RWPE2 (cell line): ENCODE measurements around the gene KANSL1L.

Experiments used
- ATAC-seq: fragments of 200-7000 bp; cut with Tn5 transposase; 3 replicates; pipeline ENCODE4 v1.9.1; 2021; ENCODE audit warnings: low read depth
- DNase-seq: peaks from one replicate; pipeline ENCODE4 v3.0.0-alpha.2; 2020; ENCODE audit warnings: low spot score
- H3K27ac ChIP-seq: fragments of 450-650 bp; 2 replicates; pipeline ENCODE4 v1.5.1; 2017; ENCODE audit warnings: mild to moderate bottlenecking; ENCODE audit not compliant: poor library complexity, severe bottlenecking
- H3K27me3 ChIP-seq: fragments of 250-450 bp; sonication (Bioruptor Pico); 2 replicates; pipeline ENCODE4 v1.5.1; 2021; ENCODE audit warnings: mild to moderate bottlenecking, moderate library complexity; ENCODE audit not compliant: insufficient read depth, poor library complexity, severe bottlenecking
- H3K36me3 ChIP-seq: fragments of 250-450 bp; sonication (Bioruptor Pico); 2 replicates; pipeline ENCODE4 v1.5.1; 2020; ENCODE audit warnings: low read depth, mild to moderate bottlenecking, moderate library complexity
- H3K4me1 ChIP-seq: fragments of 250-450 bp; sonication (Bioruptor Pico); 2 replicates; pipeline ENCODE4 v1.5.1; 2021; ENCODE audit warnings: mild to moderate bottlenecking, moderate library complexity; ENCODE audit not compliant: insufficient read depth, poor library complexity, severe bottlenecking
- H3K4me3 ChIP-seq: fragments of 250-450 bp; sonication (Bioruptor Pico); 2 replicates; pipeline ENCODE4 v1.5.1; 2021; ENCODE audit warnings: mild to moderate bottlenecking, moderate library complexity; ENCODE audit not compliant: severe bottlenecking
- H3K9me3 ChIP-seq: fragments of 250-450 bp; sonication (Bioruptor Pico); 2 replicates; pipeline ENCODE4 v1.5.1; 2021; ENCODE audit warnings: mild to moderate bottlenecking, moderate library complexity; ENCODE audit not compliant: severe bottlenecking
- TF ChIP-seq, protein P1 (sequence below): fragments of 450-650 bp; IDR thresholded peaks from one replicate; pipeline ENCODE4 v1.5.1; 2017; ENCODE audit warnings: mild to moderate bottlenecking, moderate library complexity; ENCODE audit not compliant: poor library complexity, severe bottlenecking

KANSL1L gene

DNA sequence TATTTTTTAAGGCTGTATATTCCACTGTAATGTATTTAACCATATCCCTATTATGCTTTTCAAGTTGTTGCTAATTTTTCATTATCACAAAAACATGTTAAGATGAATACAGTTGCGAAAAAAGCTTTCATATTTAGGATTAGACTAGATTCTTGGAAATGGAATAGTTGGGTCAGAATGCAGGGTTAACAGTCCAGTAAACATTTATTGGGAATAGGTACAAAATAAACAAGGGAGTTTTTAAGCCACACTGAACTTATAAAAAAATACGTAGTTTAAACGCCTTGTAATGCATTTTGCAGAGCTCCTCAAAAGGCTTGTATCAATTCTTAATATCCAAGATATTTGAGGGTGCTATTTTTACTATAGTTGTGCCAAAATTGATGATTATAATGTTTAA is 133.1 kb downstream of the KANSL1L start:
- ATAC-seq (no peak), DNase-seq (no peak)
- TF ChIP-seq, protein P1, sequence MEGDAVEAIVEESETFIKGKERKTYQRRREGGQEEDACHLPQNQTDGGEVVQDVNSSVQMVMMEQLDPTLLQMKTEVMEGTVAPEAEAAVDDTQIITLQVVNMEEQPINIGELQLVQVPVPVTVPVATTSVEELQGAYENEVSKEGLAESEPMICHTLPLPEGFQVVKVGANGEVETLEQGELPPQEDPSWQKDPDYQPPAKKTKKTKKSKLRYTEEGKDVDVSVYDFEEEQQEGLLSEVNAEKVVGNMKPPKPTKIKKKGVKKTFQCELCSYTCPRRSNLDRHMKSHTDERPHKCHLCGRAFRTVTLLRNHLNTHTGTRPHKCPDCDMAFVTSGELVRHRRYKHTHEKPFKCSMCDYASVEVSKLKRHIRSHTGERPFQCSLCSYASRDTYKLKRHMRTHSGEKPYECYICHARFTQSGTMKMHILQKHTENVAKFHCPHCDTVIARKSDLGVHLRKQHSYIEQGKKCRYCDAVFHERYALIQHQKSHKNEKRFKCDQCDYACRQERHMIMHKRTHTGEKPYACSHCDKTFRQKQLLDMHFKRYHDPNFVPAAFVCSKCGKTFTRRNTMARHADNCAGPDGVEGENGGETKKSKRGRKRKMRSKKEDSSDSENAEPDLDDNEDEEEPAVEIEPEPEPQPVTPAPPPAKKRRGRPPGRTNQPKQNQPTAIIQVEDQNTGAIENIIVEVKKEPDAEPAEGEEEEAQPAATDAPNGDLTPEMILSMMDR = no peak
- H3K4me3 ChIP-seq = no peak overlapping the region
- no peaks in the 10 kb centered on the region for H3K4me1 ChIP-seq
- no peak overlapping the region for H3K27ac ChIP-seq
- no peaks in the 10 kb centered on the region for H3K9me3 ChIP-seq
- no peaks in the 10 kb centered on the region for H3K27me3 ChIP-seq
- 0 out of 2 replicates have a peak, but pooled peaks cover 4% of the 10 kb centered on the region for H3K36me3 ChIP-seq

- no peak for ATAC-seq
- no peaks in the 10 kb centered on the region for H3K27me3 ChIP-seq
- TF ChIP-seq, protein P1 = no peak
- no peak overlapping the region for H3K4me3 ChIP-seq
- H3K36me3 ChIP-seq = 0 out of 2 replicates have a peak, but pooled peaks cover 4% of the 10 kb centered on the region
- DNase-seq = no peak
- no peaks in the 10 kb centered on the region for H3K4me1 ChIP-seq
- H3K9me3 ChIP-seq = no peaks in the 10 kb centered on the region
- H3K27ac ChIP-seq = no peak overlapping the region
Measured at GRCh38 chr2:210035679-210036078, 135.5 kb downstream of the KANSL1L start.

DNA sequence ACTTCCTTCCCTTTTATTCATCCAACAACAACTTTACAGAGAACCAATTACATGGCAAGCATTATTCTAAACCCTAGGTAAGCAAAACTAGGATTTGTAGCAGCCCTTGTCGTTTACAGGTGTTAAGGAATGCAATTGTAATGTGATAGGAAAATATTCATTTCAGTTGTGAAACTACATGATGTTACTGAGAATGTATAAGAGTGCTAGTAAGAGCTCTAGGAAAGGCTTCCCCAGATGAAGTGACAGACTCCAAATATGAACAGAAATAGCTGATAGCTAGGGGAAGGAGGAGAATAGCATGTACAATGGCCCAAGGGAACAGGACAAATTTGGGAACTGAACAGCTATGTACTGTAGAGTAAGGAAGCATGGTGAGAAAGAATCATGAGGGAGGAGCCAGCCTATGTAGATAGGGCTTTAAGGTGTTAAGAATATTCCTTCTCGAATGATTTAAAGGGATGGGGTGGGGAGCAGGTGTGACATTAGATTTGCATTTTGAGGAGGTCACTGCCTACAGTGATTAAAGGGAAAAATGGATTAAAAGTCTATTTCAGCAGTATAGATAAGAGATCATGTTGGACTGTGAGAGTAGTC is 137.0 kb downstream of the KANSL1L start:
- ATAC-seq (peak; percentile 32; the same call in 1 of the 3 replicates), DNase-seq (no peak)
- no peaks in the 10 kb centered on the region for H3K9me3 ChIP-seq
- H3K27me3 ChIP-seq = no peaks in the 10 kb centered on the region
- no peak overlapping the region for H3K4me3 ChIP-seq
- H3K36me3 ChIP-seq = peaks cover 8% of the 10 kb centered on the region; the same call in 1 of the 2 replicates
- H3K4me1 ChIP-seq = no peaks in the 10 kb centered on the region
- TF ChIP-seq, protein P1 = no peak
- H3K27ac ChIP-seq = no peak overlapping the region

DNA sequence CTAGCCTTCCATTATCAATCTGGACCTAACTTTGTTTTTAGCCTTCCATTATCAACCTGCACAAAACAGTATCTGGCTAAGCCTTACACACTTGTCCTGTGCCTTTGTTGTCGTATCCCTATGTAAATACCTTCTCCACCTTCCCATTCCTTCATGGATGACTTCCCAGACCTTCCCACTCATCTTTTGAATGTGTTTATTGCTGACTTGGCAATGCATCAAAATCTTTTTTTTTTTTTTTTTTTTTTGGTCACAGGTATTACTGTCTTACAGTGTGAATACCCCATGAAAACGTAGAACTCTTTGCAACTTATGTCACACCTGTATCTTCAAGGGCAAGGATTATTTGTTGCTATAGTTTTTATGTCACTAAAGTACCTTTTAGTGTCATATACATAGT is 143.0 kb downstream of the KANSL1L start:
- Histone ChIP-seq H3K9me3 (no peaks in the 10 kb centered on the region), H3K4me1 (no peaks in the 10 kb centered on the region), H3K27ac (no peak overlapping the region), H3K4me3 (no peak overlapping the region), H3K36me3 (peaks cover 51% of the 10 kb centered on the region), H3K27me3 (no peaks in the 10 kb centered on the region)
- DNase-seq (no peak), ATAC-seq (no peak)
- TF ChIP-seq, protein P1 = no peak

- Histone ChIP-seq H3K4me1 (no peaks in the 10 kb centered on the region), H3K27me3 (no peaks in the 10 kb centered on the region), H3K9me3 (no peaks in the 10 kb centered on the region), H3K36me3 (peaks cover 56% of the 10 kb centered on the region), H3K27ac (no peak overlapping the region), H3K4me3 (no peak overlapping the region)
- DNase-seq (no peak), ATAC-seq (no peak)
- TF ChIP-seq, protein P1 = no peak
Measured at GRCh38 chr2:210027608-210028007, 143.6 kb downstream of the KANSL1L start.
